ENCODE measurements around the gene HS3ST1. TPM values are rescaled to one million over a fixed set of nuclear protein-coding genes. Genes with fewer than 3 reads are reported as not detected.

The HS3ST1 gene
- total RNA-seq, 1 donor from 2014 or later = 0.37 TPM

GRCh38 chr4:11416071-11416766 is 12.5 kb downstream of the HS3ST1 start:
- DNase-seq (ENCODE audit: low read depth, low spot score) = no peak
- TF ChIP-seq CTCF (conservative IDR thresholded peaks at IDR 0.05) = no peak
- no peaks in the 10 kb centered on the region for H3K27me3 Mint-ChIP-seq (ENCODE audit: low read depth)
- no peaks in the 10 kb centered on the region for H3K36me3 Mint-ChIP-seq (ENCODE audit: low read depth)
- peaks cover 16% of the 10 kb centered on the region for H3K4me1 Mint-ChIP-seq
- H3K4me3 Mint-ChIP-seq = no peak overlapping the region
- no peaks in the 10 kb centered on the region for H3K9me3 Mint-ChIP-seq
- no peak overlapping the region for H3K27ac Mint-ChIP-seq (ENCODE audit: unreplicated experiment)

GRCh38 chr4:11415409-11416070 is 13.2 kb downstream of the HS3ST1 start:
- no peak for DNase-seq (ENCODE audit: low read depth, low spot score)
- H3K27me3 Mint-ChIP-seq (ENCODE audit: low read depth) = no peaks in the 10 kb centered on the region
- no peak for TF ChIP-seq CTCF (conservative IDR thresholded peaks at IDR 0.05)
- no peak overlapping the region for H3K4me3 Mint-ChIP-seq
- H3K4me1 Mint-ChIP-seq = peaks cover 9% of the 10 kb centered on the region
- peak overlapping the region; percentile 58 for H3K27ac Mint-ChIP-seq (ENCODE audit: unreplicated experiment)
- no peaks in the 10 kb centered on the region for H3K36me3 Mint-ChIP-seq (ENCODE audit: low read depth)
- no peaks in the 10 kb centered on the region for H3K9me3 Mint-ChIP-seq

- Mint-ChIP-seq H3K9me3 (no peaks in the 10 kb centered on the region), H3K4me3 (no peak overlapping the region), H3K36me3 (ENCODE audit: low read depth) (no peaks in the 10 kb centered on the region), H3K27me3 (ENCODE audit: low read depth) (no peaks in the 10 kb centered on the region), H3K27ac (ENCODE audit: unreplicated experiment) (no peak overlapping the region), H3K4me1 (peaks cover 7% of the 10 kb centered on the region)
- no peak for DNase-seq (ENCODE audit: low read depth, low spot score)
- no peak for TF ChIP-seq CTCF (conservative IDR thresholded peaks at IDR 0.05)
Measured at GRCh38 chr4:11412211-11412610, 16.5 kb downstream of the HS3ST1 start.

- no peak for DNase-seq (ENCODE audit: low read depth, low spot score)
- Mint-ChIP-seq H3K36me3 (ENCODE audit: low read depth) (no peaks in the 10 kb centered on the region), H3K4me1 (peaks cover 4% of the 10 kb centered on the region), H3K27me3 (ENCODE audit: low read depth) (no peaks in the 10 kb centered on the region), H3K4me3 (no peak overlapping the region), H3K27ac (ENCODE audit: unreplicated experiment) (no peak overlapping the region), H3K9me3 (no peaks in the 10 kb centered on the region)
- TF ChIP-seq CTCF (conservative IDR thresholded peaks at IDR 0.05) = no peak
Measured at GRCh38 chr4:11409632-11410031, 19.1 kb downstream of the HS3ST1 start.

GRCh38 chr4:11408233-11408967 is 20.3 kb downstream of the HS3ST1 start:
- Mint-ChIP-seq H3K36me3 (ENCODE audit: low read depth) (no peaks in the 10 kb centered on the region), H3K27me3 (ENCODE audit: low read depth) (no peaks in the 10 kb centered on the region), H3K4me1 (peaks cover 4% of the 10 kb centered on the region), H3K4me3 (no peak overlapping the region), H3K9me3 (no peaks in the 10 kb centered on the region), H3K27ac (ENCODE audit: unreplicated experiment) (no peak overlapping the region)
- no peak for TF ChIP-seq CTCF (conservative IDR thresholded peaks at IDR 0.05)
- no peak for DNase-seq (ENCODE audit: low read depth, low spot score)
